Activated CD8-positive, alpha-beta memory T cell treated with anti-CD3 and anti-CD28 coated beads for 48 hours (primary cell): ENCODE data around the gene SYNE4.
A peak's percentile ranks its signal among the peaks of the same experiment; 100 is the strongest.
"Not testable (repeated sequence)": the region's sequence is repeated elsewhere in the genome, so short reads cannot be mapped to it uniquely, and the experiment has no call there.

Source experiments
- DNase-seq, 3 experiments: peaks; one replicate each; pipeline ENCODE4 v3.0.0-alpha.2; 2020; ENCODE audit warnings: low read depth in 2 of 3, low spot score in 2 of 3

The SYNE4 gene, protein sequence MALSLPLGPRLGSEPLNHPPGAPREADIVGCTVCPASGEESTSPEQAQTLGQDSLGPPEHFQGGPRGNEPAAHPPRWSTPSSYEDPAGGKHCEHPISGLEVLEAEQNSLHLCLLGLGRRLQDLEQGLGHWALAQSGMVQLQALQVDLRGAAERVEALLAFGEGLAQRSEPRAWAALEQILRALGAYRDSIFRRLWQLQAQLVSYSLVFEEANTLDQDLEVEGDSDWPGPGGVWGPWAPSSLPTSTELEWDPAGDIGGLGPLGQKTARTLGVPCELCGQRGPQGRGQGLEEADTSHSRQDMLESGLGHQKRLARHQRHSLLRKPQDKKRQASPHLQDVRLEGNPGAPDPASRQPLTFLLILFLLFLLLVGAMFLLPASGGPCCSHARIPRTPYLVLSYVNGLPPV

DNA sequence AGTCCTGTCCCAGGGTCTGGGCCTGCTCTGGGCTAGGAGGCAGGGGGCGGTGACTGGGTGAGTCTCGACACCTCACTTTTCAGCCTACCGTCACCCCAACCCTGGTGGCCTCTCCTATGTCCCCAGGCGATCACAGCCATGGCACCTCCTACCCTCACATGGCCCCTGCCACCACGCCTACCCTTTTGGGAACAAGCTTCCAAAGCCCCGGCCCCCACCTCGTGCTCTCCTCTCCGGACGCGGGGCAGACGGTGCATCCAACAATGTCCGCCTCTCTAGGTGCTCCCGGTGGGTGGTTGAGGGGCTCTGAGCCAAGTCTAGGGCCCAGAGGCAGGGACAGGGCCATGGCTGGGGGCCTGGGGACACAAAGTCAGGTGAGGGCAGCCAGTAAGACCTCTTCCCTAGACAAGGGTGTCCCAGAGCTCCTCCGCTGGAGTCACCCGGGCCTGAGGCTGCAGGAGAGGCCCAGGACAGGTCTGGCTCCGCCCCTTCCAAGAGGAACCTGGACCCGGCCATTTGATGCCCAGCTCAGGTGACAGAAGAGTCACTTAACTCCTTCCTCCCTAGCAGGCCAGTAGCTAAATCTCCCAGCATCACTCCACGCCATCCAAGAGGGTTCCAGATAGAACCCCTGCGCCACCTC lies at the start of gene SYNE4:
Gene SYNE4 (minus strand): TSS at position 478 of the 643 bp plus-strand sequence. CDS start 132 bp downstream, at position 346.
- DNase-seq, result no peak

DNA sequence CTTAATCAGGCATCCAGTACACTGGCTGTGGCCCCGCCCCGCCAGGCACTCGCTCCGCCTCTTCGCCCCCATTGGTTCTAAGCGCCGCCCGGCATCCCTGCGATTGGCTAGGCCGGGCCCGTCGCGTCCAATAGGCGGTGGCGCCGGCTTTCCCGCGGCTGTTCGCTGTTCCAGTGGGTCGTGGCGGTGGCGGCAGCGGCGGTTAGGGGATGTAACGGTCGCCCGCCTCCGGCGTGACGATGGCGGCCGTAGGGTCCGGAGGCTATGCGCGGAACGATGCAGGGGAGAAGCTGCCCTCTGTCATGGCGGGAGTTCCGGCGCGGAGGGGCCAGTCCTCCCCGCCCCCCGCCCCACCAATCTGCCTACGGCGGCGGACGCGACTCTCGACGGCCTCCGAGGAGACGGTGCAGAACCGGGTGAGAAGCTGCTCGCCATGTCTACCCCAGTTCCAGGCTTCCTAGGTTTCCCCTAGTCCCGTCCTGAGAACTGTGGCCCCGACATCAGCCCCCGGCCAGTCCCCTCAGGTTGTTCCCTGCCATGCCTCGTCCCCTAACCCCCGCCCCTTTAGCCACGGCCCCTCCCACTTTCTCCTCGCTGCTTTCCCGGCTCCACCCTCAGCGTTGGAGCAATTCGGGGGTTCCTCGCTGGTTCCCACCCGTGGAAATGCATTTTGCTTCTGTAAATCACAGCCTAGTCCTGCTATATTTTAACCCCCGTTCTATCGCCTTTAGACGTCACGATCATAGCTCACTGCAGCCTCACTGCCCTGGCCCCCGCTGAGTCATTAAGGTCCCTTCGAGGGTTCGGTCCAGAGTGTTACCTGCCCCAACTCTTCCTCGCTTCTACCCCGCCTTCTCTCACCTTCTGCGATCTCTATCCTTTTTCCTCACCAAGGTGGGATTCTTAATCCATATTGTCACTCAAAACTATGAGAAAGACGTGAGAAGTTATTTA lies 46.4 kb upstream of the SYNE4 start, which contains the start of gene WDR62:
Gene WDR62 (plus strand): TSS at position 165 of the 954 bp plus-strand sequence. CDS start 75 bp downstream, at position 240.
- DNase-seq, result peak; percentile 86 to 92 (median 89)

DNA sequence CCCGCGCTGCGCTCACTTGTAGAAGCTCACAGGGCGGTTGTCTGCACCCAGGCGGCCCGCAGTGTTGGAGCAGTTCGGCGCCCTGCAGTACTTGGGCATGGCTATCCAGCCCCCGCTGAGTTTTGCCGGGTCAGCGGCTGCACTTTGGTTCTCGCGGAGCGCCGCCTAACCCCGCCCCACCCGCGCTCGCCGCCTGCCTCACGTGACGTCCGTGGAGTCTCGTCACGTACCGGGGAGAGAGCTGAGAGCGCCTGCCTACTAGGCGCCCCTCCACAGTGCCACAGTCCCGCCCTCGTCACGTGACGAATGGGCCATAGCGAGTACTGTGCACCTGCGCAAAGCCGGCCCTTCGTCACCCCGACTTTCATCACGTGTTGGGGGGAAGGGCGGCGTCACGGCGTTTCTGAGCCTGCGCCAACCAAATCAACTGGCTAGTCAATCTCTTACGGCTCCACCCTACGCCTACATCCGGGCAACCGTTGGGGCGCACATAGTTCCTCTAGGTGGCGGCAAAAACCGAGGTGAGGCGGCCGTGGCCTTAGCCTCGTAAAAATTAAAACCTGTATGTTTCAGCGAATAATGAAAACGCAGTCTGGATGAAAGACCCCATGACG lies 45.6 kb upstream of the SYNE4 start, which contains the start of gene THAP8:
Gene THAP8 (minus strand): TSS at position 167 of the 614 bp plus-strand sequence. CDS start 68 bp downstream, at position 99.
- peak; percentile 88 to 99 (median 98) for DNase-seq

DNA sequence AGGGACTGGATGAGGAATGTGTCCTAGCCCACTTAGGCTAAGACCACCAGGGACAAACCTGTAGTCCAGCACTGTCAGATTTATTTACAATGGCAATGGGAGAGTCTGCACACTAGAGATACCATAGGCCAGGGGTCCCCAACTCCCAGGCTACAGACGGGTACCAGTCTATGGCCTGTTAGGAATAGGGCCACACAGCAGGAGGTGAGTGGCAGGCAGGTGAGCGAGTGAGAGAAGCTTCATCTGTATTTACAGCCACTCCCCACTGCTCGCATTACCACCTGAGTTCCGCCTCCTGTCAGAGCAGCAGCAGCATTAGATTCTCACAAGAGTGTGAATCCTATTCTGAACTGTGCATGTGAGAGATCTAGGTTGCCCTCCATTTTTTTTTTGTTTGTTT lies 43.0 kb upstream of the SYNE4 start:
- no peak for DNase-seq

DNA sequence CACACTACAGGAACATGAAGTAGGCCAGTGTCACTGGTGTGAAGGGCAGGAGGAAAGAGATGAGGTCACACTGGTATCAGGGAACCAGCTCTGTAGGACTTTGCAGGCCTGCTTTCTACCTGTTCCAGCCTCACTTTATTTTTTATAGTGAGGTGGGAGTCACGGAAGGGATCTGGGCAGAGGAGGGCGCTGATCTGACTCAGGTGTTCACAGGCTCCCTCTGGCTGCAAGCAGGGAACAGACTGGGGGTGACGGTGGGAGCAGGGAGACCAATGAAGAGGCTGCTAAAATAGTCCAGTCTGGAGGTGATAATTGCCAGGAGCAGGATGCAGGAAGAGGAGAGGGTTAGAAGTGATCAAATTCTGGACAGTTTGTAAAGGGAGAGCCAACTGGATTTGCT lies 42.6 kb upstream of the SYNE4 start:
- no peak for DNase-seq

DNA sequence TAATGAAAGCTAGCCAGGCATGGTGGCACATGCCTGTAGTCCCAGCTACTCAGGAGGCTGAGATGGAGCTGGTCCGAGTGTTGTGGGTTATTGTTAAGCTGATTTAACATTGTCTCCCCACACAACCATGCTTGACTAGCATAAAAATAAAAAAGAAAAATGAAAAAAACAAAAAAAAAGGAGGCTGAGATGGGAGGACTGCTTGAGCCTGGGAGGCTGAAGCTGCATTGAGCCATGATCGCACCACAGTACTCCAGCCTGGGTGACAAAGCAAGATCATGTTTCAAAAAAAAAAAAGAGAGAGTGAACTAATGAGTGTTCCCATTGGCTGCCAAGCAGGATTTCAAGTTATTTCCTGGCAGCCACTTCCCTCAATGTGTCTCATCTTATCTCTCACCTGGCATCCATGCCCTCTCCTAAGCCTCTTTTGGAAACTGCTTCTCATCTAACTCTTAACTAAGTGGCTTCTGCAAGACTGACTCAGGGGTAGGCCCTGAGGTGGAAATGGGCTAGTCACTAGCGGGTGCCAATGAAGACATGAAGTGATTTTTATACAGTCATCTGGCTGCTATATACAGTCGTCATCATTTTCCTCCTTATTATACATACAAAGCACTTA lies 40.6 kb upstream of the SYNE4 start:
- DNase-seq, result no peak

DNA sequence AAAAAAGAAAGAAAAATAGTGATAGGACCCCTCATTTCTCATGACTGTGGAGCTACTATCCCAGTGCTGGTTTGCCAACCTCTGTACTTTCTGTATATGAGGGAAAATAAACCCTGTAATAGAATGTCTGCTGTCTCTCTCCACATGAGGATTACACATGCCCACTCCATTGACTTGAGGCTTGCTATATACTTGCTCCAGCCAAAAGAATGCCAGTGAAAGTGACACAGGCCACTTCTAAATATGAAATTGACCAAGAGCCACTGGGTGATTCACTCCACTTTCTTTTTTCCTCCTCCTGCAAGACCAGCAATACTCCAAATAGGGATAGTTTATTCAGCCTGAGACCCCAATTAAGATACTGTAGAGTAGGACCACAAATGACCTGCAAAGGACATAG lies 39.2 kb upstream of the SYNE4 start:
- no peak for DNase-seq

DNA sequence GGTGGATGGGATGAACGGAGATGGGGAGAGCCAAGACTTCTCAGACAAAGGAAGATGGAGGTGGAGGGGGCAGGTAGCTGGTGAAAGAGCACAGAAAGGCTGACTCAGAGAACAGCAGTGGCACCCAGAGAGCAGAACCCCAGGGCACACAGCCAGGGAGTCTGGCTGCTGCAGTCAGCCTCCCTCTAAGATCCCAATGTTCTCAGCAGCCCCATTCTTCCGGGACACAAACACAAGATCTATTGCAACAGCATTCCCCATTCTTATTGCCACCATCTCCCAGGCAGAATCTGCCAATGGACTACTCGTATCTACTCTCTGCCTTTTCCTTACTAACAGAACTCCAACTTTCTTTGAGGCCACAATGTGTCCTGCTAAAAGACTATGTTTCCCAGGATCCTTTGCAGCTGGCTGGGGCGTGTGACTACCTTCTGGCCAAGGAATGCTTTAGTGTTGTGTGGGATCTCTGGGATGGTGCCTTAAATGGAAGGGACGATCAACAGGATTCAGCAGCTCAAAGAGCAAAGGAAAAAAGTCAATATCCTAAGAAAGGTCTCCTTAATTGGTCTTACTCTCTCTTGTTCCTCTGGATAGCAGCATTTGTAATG lies 37.9 kb upstream of the SYNE4 start:
- no peak for DNase-seq

DNA sequence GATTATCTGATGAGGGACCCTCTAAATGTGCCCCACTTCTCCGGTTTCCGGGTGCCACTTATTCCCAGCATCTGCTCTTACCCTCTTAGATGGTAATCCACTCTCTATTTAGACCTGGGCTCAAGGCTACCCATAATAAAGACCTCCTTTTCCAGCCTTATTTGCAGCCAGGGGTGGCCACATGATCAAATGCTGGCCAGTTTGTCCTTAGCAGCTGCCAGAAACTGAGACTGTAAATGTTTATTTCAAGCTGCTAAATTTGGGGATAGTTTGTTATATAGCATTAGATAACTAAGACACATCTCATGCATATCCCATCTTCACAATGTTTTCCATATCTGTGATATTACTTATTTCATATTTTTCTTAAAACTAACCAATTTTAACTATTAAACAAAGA lies 35.3 kb upstream of the SYNE4 start:
- no peak for DNase-seq

DNA sequence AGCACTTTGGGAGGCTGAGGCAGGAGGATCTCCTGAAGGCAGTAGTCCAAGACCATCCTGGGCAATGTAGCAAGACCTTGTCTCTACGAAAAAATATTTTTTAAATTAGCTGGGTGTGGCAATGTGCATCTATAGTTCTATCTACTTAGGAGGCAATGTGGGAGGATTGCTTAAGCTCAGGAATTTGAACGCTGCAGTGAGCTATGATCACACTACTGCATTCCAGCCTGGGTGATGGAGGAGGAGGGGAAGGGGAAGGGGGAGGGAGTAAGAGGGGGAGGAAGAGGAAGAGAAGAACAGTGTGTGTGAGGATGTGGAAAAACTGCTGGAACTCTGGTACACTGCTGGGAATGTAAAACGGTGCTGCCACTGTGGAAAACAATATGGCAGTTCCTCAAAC lies 33.2 kb upstream of the SYNE4 start:
- no peak for DNase-seq

DNA sequence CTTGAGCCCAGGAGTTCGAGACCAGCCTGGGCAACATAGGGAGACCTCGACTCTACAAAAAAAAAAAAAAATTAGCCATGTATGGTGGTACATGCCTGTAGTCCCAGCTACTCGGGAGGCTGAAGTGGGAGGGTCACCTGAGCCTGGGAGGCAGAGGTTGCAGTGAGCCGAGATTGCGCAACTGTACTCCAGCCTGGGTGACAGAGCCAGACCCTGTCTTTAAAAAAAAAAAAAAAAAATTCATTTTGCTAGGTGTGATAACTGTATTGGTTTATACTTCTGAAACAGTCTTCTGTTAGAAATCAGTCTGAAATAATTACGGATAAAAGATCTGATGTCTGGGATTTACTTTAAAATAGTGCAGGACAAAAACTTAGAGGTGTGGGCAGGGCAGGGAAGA lies 32.5 kb upstream of the SYNE4 start:
- not testable (repeated sequence) for DNase-seq

DNA sequence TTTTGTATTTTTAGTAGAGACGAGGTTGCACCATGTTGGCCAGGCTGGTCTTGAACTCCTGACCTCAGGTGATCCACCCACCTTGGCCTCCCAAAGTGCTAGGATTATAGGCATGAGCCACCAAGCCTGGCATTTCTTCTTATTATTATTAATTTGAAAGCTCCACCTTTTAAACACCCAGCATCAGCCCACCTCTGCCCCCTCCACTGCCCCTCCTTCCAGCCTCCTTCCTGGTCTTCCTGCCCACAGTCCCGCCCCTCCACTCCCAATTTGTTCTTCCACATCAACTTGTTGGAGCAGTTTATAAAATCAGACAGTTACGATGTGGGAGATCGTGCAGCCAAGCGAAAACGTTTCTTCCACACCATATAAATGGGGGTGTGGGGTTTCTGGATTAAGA lies 31.9 kb upstream of the SYNE4 start:
- DNase-seq, result no peak

DNA sequence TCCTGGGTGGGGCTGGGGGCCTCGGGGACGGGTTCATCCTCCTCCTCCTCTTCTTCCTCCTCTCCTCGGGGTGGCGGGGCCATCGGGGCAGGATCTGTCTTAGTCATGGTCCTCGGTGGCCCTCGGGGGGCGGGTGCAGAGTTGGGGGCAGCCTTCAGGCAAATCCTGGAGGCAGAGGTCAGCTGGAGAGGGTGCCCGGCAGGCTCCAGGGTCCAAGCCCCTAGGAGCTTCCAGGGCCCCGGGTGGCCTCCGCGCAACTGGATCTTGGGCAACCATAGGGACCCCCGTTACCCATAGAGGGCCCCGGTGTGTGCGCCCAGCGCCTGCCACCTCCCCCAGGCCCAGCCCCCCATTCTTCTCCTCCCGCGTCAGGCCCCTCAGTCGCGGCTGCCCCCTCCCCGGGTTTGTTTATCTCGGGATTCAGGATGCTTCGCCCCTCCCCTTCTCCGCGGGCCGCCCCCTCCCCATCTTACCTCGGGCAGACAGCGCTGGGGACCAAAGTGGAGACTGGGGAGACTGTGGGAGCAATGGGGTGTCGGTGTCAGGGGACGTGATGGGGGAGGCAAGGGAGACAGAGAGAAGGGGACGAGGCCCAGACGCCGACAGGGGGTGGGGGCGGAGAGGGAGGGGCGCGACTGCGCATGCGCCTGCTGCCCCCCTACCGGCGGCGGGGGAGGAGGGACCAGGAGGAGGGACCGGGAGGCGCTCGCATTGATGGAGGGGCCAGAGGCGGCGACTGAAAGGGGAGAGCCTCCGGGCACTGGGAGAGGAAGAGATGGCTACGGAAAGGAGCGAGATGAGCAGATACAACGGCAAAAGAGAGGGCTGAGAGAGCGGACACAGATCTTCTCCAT lies 23.9 kb upstream of the SYNE4 start, which contains the start of gene CLIP3:
Gene CLIP3 (minus strand): TSS at position 623 of the 854 bp plus-strand sequence. CDS start 516 bp downstream, at position 107.
- peak in 1 of 3 experiments; percentile 34 for DNase-seq

DNA sequence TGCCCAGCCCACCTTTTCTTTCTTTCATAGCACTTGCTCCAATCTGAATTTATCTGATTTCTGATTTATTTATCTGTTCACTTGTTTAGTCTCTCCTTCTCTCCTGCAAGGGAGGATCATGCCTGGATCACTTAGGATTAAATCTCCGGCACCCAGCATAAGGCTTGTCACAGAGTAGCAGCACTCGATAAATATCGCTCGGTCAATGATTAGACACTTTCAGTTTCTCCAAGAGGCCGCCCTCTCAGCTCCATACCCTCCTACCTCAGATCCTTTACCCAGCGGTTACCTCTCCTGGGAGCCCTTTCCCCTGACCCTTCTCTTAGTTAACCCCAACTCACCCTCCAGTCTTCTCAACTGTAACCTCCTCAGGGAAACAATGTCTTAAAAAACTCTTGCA lies 22.7 kb upstream of the SYNE4 start:
- no peak for DNase-seq

DNA sequence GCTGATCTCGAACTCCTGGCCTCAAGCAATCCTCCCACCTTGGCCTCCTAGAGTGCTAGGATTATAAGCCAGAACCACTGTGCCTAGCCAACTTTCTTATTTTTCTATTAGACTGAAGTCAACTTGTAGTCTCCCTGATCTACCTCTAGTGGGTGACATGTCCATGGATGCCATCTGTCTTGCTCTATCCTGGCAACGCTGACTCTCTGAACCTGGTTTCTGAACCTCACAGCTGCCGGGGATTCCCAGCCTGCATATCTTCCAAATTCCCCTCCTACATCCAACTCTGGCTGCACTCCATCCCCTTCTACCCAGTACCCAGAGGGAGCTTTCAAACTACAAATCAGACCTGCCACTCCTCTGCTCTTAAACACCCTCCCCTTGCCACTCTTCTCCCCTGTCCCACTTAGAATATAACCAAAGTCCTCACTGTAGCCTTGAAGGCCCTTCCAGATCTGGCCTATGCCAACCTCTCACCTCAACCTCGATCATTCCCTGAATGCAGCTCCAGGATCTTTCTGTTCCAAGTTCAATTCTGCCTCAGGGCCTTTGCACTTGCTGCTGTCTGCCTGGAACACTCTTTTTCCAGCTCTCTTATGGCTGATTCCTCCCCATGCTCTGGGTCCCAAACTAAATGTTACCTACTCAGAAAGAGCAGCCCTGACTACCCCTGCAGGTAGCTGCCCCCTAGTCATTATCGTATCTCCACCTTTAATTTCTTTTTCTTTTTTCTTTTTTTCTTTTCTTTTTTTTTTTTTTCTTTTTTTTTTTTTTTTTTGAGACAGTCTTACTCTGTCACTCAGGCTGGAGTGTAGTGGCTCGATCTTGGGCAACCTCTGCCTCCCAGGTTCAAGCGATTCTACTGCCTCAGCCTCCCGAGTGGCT lies 21.9 kb upstream of the SYNE4 start:
- no peak for DNase-seq

DNA sequence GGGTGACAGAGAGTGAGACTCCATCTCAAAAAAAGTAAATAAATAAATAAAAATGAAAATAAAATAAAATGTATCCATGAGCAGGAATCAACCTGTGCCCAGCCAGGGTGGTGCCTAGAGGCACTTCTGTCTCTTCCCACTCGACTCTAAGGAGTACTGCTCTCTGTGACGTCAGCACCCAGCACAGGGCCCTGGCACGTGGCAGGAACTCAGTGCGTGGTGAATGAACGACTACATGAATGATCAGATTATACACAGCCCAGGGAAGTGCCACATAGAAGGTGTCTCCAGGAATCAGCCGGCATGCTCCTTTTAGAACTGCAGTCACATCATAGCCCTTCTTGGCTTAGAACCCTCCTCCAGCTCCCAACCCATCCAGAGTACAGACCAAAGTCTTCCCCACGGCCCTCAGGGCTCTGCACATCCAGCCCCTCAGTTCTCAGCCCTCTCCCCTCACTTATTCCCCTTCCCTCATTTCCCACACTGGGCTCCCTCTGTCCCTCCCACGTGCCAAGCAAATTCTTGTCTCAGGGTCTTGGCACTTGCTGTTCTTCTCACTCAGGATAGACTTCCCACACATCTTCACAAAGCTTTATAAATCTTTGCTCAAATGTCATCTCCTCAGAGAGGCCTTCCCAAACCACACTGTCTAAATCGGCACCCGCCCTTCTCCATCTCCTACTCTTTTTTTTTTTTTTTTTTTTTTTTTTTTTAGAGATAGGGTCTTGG lies 19.9 kb upstream of the SYNE4 start:
- DNase-seq, result no peak

DNA sequence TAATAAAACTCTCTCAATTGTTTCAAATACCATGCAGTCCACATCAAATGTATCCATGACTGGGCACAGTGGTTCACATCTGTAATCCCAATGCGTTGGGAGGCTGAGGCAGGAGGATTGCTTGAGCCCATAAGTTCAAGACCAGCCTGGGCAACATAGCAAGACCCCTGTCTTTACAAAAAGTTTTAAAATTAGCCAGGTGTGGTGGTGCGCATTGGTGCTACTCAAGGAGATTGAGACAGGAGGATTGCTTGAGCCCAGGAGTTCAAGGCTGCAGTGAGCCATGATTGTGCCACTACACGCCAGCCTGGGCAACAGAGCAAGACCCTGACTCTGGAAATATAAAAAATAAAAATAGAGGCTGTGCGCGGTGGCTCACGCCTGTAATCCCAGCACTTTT lies 19.1 kb upstream of the SYNE4 start:
- no peak for DNase-seq
